Panc1 (cell line): Measurements from ENCODE around the gene DHCR7. TPM values are rescaled to one million over a fixed set of nuclear protein-coding genes. Genes with fewer than 3 reads are reported as not detected.

Source experiments
- ATAC-seq: fragments of 200-7000 bp; cut with Tn5 transposase; 2 replicates; pipeline ENCODE4 v1.9.1; 2020; ENCODE audit warnings: mild to moderate bottlenecking, moderate library complexity
- BruUV-seq: library from RNA; stranded (reverse); fragments of 400-500 nt; replicated peaks from 2 replicates; lab custom pipeline; 2021; lab: Mats Ljungman, UMichigan
- CTCF ChIA-PET: fragments of 300-600 bp; sonication (Branson Sonifier 250); formaldehyde crosslinking; loops from one replicate; lab custom pipeline; 2022; ENCODE audit warnings: antibody characterized with exemption; lab: Charles Lee
- POLR2A ChIA-PET: fragments of 300-600 bp; sonication (Branson Sonifier 250); formaldehyde crosslinking; loops from one replicate; lab custom pipeline; 2022; ENCODE audit warnings: antibody characterized with exemption; lab: Charles Lee
- DNase-seq: peaks from one replicate; pipeline ENCODE4 v3.0.0-alpha.2; 2010; ENCODE audit warnings: low read depth, low spot score
- H3K27ac ChIP-seq: 2 replicates; pipeline ENCODE4 v1.5.1; 2011; ENCODE audit warnings: mild to moderate bottlenecking, low read length, inconsistent platforms
- H3K27me3 ChIP-seq: fragments of 200-500 bp; sonication (Bioruptor generic); 2 replicates; pipeline ENCODE4 v1.6.0; 2014; ENCODE audit warnings: low read length, inconsistent platforms; ENCODE audit not compliant: control insufficient read depth, insufficient read depth
- H3K36me3 ChIP-seq: fragments of 200-500 bp; sonication (Bioruptor generic); 2 replicates; pipeline ENCODE4 v1.5.1; 2014; ENCODE audit warnings: inconsistent platforms, mild to moderate bottlenecking, low read length, moderate library complexity; ENCODE audit not compliant: control insufficient read depth, insufficient read depth
- H3K4me1 ChIP-seq: 2 replicates; pipeline ENCODE4 v1.5.1; 2011; ENCODE audit warnings: inconsistent platforms, mild to moderate bottlenecking, low read length, moderate library complexity; ENCODE audit not compliant: control insufficient read depth, insufficient read depth
- H3K4me3 ChIP-seq, 2 experiments: 2 replicates each; pipeline ENCODE4 v1.5.1; 2011 to 2012; ENCODE audit warnings: low read depth in 2 of 2, low read length in 2 of 2, mild to moderate bottlenecking in 2 of 2, inconsistent platforms in 1 of 2, moderate library complexity in 1 of 2
- H3K9me3 ChIP-seq: fragments of 200-500 bp; sonication (Bioruptor generic); 2 replicates; pipeline ENCODE4 v1.5.1; 2014; ENCODE audit warnings: low read depth, mild to moderate bottlenecking, inconsistent platforms, low read length, moderate library complexity; ENCODE audit not compliant: control insufficient read depth, insufficient read depth
- CTCF ChIP-seq: fragments of 450-650 bp; IDR thresholded peaks from 2 replicates; pipeline ENCODE4 v1.5.1; 2017; ENCODE audit warnings: mild to moderate bottlenecking
- POLR2AphosphoS5 ChIP-seq: IDR thresholded peaks from 2 replicates; pipeline ENCODE4 v1.6.1; 2012; ENCODE audit warnings: mild to moderate bottlenecking, low read depth, low read length, moderate library complexity
- REST ChIP-seq, 2 experiments: IDR thresholded peaks; 2 replicates each; pipeline ENCODE4 v1.6.1; 2011 to 2012; ENCODE audit warnings: low read depth in 2 of 2, control low read depth in 1 of 2, low read length in 1 of 2, mild to moderate bottlenecking in 1 of 2, moderate library complexity in 1 of 2; ENCODE audit not compliant: insufficient read depth in 1 of 2
- SIN3A ChIP-seq: IDR thresholded peaks from 2 replicates; pipeline ENCODE4 v1.6.1; 2012; ENCODE audit warnings: low read depth, mild to moderate bottlenecking, low read length, moderate library complexity, borderline replicate concordance; ENCODE audit not compliant: insufficient read depth
- TCF7L2 ChIP-seq: IDR thresholded peaks from 2 replicates; pipeline ENCODE4 v1.6.1; 2011; ENCODE audit warnings: mild to moderate bottlenecking, low read depth, low read length, inconsistent platforms
- in situ Hi-C: cut with HindIII; loops from 2 replicates; pipeline ENCODE4 v1.10.0; 2016; ENCODE audit warnings: low sequenced_read_pairs, low pct_unique_long_range_greater_than_20kb
- intact Hi-C: fragments of 100-400 bp; cut with micrococcal nuclease; formaldehyde crosslinking; loops from one replicate; pipeline ENCODE4 v1.10.0; 2022; ENCODE audit not compliant: unreplicated experiment
- total RNA-seq: library from RNA; stranded (reverse); gene quantifications from one replicate; pipeline ENCODE4 v1.2.1, GENCODE V29; 2021; ENCODE audit not compliant: unreplicated experiment

The DHCR7 gene
- total RNA-seq, 1 experiment from 2014 or later, result 356 TPM

- Histone ChIP-seq H3K27me3 (no peaks in the 10 kb centered on the region), H3K27ac (no peak overlapping the region), H3K4me3 (no peak overlapping the region), H3K4me1 (no peaks in the 10 kb centered on the region), H3K36me3 (peaks cover 3% of the 10 kb centered on the region), H3K9me3 (no peaks in the 10 kb centered on the region)
- BruUV-seq, result no TSS peak
- no peak for TF ChIP-seq REST (IDR thresholded peaks at IDR 0.05; ENCODE audit: insufficient read depth in 1 of 2, low read depth in 2 of 2, low read length in 1 of 2)
- TF ChIP-seq CTCF, result no peak
- no peak for TF ChIP-seq POLR2AphosphoS5
- TF ChIP-seq TCF7L2, result no peak
- no peak for TF ChIP-seq SIN3A
- in situ Hi-C loops (no loop called here), intact Hi-C loops (no loop called here)
- POLR2A ChIA-PET, result no interaction called here
- DNase-seq (no peak), ATAC-seq (no peak)
- CTCF ChIA-PET, result no interaction called here
Observed at GRCh38 chr11:71461696-71462095, 13.5 kb upstream of the DHCR7 start.

- no peak for ATAC-seq
- ChIA-PET POLR2A (no interaction called here), CTCF (no interaction called here)
- no peaks in the 10 kb centered on the region for H3K27me3 ChIP-seq
- no peak for TF ChIP-seq CTCF
- no peak for TF ChIP-seq POLR2AphosphoS5
- no peak for TF ChIP-seq REST (IDR thresholded peaks at IDR 0.05; ENCODE audit: insufficient read depth in 1 of 2, low read depth in 2 of 2, low read length in 1 of 2)
- TF ChIP-seq TCF7L2, result no peak
- no peak for TF ChIP-seq SIN3A
- H3K4me1 ChIP-seq, result no peaks in the 10 kb centered on the region
- in situ Hi-C loops (no loop called here), intact Hi-C loops (no loop called here)
- H3K36me3 ChIP-seq, result peaks cover 9% of the 10 kb centered on the region
- no TSS peak for BruUV-seq
- H3K27ac ChIP-seq, result no peak overlapping the region
- H3K4me3 ChIP-seq, result no peak overlapping the region
- DNase-seq, result no peak
- no peaks in the 10 kb centered on the region for H3K9me3 ChIP-seq
Observed at GRCh38 chr11:71459767-71460320, 11.7 kb upstream of the DHCR7 start.
